ENCODE results near the gene SLC25A23.

SLC25A23 gene

DNA sequence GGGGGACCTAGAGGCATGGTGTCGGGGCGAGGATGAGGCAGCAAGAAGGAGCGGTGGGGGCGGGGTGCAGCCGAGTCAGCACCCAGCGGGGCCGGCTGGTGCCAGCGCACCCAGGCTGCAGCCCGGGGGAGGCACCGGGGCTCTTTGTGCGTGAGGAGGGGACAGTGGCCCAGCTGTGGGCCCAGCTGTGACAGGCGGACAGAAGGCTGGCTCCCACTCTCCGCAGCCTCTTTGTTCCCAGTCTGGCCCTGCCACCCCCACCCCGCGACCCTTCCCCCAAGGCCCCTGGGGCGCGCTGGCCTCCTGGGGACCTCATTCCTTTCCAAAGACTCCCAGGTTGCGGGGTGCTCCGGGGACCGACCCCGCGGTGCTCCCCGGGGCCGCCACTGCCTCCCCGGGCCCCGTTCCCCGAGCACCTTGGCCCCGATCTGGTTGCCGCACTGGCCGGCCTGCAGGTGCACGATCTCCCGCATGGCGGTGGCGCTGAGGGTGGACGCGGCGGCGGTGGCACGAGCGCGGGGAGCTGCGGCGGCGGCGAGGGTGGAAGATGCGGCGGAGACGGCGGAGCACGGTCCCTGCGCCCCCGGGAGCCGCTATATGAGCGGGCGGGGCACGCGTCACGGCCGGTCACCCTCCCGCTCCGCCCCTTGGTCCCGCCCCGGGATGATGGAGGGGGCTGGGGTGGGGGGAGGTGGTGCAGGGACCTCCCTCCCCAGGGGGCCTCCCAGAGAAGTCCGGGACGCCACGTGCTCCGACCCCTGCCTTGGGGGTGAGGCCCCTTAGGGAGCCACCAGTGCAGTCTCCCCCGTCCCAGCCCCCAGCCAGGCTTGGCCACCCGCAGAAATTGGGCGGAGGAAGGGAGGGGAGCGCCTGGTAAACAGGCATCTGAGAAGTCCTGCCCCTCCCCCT lies 42.4 kb upstream of the SLC25A23 start, which contains the start of gene TUBB4A (continued):
- TF ChIP-seq ZNF266 (tag by site-specific recombination; IDR thresholded peaks at IDR 0.05; ENCODE audit: low read depth): no peak
- TF ChIP-seq SETDB1 (IDR thresholded peaks at IDR 0.05; ENCODE audit: insufficient read length, low read length): no peak
- TF ChIP-seq, protein P1, sequence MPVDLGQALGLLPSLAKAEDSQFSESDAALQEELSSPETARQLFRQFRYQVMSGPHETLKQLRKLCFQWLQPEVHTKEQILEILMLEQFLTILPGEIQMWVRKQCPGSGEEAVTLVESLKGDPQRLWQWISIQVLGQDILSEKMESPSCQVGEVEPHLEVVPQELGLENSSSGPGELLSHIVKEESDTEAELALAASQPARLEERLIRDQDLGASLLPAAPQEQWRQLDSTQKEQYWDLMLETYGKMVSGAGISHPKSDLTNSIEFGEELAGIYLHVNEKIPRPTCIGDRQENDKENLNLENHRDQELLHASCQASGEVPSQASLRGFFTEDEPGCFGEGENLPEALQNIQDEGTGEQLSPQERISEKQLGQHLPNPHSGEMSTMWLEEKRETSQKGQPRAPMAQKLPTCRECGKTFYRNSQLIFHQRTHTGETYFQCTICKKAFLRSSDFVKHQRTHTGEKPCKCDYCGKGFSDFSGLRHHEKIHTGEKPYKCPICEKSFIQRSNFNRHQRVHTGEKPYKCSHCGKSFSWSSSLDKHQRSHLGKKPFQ (tag by site-specific recombination; IDR thresholded peaks at IDR 0.05): no peak
- TF ChIP-seq ZNF658 (tag by site-specific recombination; IDR thresholded peaks at IDR 0.05): no peak
- TF ChIP-seq ZNF626 (tag by site-specific recombination; IDR thresholded peaks at IDR 0.05): no peak
- TF ChIP-seq, protein P2, sequence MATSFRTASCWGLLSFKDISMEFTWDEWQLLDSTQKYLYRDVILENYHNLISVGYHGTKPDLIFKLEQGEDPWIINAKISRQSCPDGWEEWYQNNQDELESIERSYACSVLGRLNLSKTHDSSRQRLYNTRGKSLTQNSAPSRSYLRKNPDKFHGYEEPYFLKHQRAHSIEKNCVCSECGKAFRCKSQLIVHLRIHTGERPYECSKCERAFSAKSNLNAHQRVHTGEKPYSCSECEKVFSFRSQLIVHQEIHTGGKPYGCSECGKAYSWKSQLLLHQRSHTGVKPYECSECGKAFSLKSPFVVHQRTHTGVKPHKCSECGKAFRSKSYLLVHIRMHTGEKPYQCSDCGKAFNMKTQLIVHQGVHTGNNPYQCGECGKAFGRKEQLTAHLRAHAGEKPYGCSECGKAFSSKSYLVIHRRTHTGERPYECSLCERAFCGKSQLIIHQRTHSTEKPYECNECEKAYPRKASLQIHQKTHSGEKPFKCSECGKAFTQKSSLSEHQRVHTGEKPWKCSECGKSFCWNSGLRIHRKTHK (tag by site-specific recombination; IDR thresholded peaks at IDR 0.05): no peak
- TF ChIP-seq, protein P3, sequence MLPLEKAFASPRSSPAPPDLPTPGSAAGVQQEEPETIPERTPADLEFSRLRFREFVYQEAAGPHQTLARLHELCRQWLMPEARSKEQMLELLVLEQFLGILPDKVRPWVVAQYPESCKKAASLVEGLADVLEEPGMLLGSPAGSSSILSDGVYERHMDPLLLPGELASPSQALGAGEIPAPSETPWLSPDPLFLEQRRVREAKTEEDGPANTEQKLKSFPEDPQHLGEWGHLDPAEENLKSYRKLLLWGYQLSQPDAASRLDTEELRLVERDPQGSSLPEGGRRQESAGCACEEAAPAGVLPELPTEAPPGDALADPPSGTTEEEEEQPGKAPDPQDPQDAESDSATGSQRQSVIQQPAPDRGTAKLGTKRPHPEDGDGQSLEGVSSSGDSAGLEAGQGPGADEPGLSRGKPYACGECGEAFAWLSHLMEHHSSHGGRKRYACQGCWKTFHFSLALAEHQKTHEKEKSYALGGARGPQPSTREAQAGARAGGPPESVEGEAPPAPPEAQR (tag by site-specific recombination; IDR thresholded peaks at IDR 0.05): no peak
- TF ChIP-seq OSR2 (tag by site-specific recombination; IDR thresholded peaks at IDR 0.05): no peak
- TF ChIP-seq, protein P4, sequence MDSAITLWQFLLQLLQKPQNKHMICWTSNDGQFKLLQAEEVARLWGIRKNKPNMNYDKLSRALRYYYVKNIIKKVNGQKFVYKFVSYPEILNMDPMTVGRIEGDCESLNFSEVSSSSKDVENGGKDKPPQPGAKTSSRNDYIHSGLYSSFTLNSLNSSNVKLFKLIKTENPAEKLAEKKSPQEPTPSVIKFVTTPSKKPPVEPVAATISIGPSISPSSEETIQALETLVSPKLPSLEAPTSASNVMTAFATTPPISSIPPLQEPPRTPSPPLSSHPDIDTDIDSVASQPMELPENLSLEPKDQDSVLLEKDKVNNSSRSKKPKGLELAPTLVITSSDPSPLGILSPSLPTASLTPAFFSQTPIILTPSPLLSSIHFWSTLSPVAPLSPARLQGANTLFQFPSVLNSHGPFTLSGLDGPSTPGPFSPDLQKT (IDR thresholded peaks at IDR 0.05; ENCODE audit: borderline replicate concordance, low read depth, low read length): no peak
- TF ChIP-seq, protein P5, sequence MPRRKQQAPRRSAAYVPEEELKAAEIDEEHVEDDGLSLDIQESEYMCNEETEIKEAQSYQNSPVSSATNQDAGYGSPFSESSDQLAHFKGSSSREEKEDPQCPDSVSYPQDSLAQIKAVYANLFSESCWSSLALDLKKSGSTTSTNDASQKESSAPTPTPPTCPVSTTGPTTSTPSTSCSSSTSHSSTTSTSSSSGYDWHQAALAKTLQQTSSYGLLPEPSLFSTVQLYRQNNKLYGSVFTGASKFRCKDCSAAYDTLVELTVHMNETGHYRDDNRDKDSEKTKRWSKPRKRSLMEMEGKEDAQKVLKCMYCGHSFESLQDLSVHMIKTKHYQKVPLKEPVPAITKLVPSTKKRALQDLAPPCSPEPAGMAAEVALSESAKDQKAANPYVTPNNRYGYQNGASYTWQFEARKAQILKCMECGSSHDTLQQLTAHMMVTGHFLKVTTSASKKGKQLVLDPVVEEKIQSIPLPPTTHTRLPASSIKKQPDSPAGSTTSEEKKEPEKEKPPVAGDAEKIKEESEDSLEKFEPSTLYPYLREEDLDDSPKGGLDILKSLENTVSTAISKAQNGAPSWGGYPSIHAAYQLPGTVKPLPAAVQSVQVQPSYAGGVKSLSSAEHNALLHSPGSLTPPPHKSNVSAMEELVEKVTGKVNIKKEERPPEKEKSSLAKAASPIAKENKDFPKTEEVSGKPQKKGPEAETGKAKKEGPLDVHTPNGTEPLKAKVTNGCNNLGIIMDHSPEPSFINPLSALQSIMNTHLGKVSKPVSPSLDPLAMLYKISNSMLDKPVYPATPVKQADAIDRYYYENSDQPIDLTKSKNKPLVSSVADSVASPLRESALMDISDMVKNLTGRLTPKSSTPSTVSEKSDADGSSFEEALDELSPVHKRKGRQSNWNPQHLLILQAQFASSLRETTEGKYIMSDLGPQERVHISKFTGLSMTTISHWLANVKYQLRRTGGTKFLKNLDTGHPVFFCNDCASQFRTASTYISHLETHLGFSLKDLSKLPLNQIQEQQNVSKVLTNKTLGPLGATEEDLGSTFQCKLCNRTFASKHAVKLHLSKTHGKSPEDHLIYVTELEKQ (tag by site-specific recombination; IDR thresholded peaks at IDR 0.05; ENCODE audit: borderline replicate concordance): no peak
- TF ChIP-seq ZNF600 (tag by site-specific recombination; IDR thresholded peaks at IDR 0.05): no peak
- 0 out of 2 replicates have a peak, but pooled peaks have one; percentile 42 for TF ChIP-seq YY2 (tag by site-specific recombination; IDR thresholded peaks at IDR 0.05)
- no peak for TF ChIP-seq ZNF239 (tag by site-specific recombination; IDR thresholded peaks at IDR 0.05)
- TF ChIP-seq ZNF248 (tag by site-specific recombination; IDR thresholded peaks at IDR 0.05): no peak
- no peak for TF ChIP-seq MEIS1 (CRISPR knock-in tag; IDR thresholded peaks at IDR 0.05; ENCODE audit: borderline replicate concordance)
- no peak for TF ChIP-seq ZNF394 (tag by site-specific recombination; IDR thresholded peaks at IDR 0.05; ENCODE audit: borderline replicate concordance)
- peak; percentile 91 for TF ChIP-seq GLIS2 (tag by site-specific recombination; IDR thresholded peaks at IDR 0.05)
- TF ChIP-seq ZBTB48 (tag by site-specific recombination; IDR thresholded peaks at IDR 0.05): peak; percentile 79
- TF ChIP-seq ZNF623 (tag by site-specific recombination; IDR thresholded peaks at IDR 0.05): no peak
- TF ChIP-seq, protein P6, sequence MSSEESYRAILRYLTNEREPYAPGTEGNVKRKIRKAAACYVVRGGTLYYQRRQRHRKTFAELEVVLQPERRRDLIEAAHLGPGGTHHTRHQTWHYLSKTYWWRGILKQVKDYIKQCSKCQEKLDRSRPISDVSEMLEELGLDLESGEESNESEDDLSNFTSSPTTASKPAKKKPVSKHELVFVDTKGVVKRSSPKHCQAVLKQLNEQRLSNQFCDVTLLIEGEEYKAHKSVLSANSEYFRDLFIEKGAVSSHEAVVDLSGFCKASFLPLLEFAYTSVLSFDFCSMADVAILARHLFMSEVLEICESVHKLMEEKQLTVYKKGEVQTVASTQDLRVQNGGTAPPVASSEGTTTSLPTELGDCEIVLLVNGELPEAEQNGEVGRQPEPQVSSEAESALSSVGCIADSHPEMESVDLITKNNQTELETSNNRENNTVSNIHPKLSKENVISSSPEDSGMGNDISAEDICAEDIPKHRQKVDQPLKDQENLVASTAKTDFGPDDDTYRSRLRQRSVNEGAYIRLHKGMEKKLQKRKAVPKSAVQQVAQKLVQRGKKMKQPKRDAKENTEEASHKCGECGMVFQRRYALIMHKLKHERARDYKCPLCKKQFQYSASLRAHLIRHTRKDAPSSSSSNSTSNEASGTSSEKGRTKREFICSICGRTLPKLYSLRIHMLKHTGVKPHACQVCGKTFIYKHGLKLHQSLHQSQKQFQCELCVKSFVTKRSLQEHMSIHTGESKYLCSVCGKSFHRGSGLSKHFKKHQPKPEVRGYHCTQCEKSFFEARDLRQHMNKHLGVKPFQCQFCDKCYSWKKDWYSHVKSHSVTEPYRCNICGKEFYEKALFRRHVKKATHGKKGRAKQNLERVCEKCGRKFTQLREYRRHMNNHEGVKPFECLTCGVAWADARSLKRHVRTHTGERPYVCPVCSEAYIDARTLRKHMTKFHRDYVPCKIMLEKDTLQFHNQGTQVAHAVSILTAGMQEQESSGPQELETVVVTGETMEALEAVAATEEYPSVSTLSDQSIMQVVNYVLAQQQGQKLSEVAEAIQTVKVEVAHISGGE (tag by site-specific recombination; conservative IDR thresholded peaks at IDR 0.05; ENCODE audit: low read depth): no peak; the same call in 1 of the 2 replicates
- peak; percentile 54; the same call in 1 of the 2 replicates for TF ChIP-seq ZNF223 (tag by site-specific recombination; IDR thresholded peaks at IDR 0.05)
- no peak for TF ChIP-seq ZNF776 (tag by site-specific recombination; IDR thresholded peaks at IDR 0.05; ENCODE audit: borderline replicate concordance)
- TF ChIP-seq ZIC2 (tag by site-specific recombination; IDR thresholded peaks at IDR 0.05): peak; percentile 68
- TF ChIP-seq KLF16 (tag by site-specific recombination; IDR thresholded peaks at IDR 0.05): 0 out of 2 replicates have a peak, but pooled peaks have one; percentile 40
- no peak for TF ChIP-seq ZNF510 (tag by site-specific recombination; IDR thresholded peaks at IDR 0.05; ENCODE audit: insufficient replicate concordance)
- TF ChIP-seq ZNF48 (tag by site-specific recombination; IDR thresholded peaks at IDR 0.05): no peak

Data from HEK293 (cell line).